Activated CD8-positive, alpha-beta memory T cell treated with anti-CD3 and anti-CD28 coated beads for 36 hours (primary cell): ENCODE measurements around the gene PRRX1. TPM values are rescaled to one million over a fixed set of nuclear protein-coding genes. Genes with fewer than 3 reads are reported as not detected.

ENCODE experiments used
- CTCF ChIA-PET: fragments of 350-600 bp; sonication (Branson Sonifier 250); formaldehyde crosslinking; loops from one replicate; lab custom pipeline; 2021; ENCODE audit warnings: antibody characterized with exemption; lab: Charles Lee
- POLR2A ChIA-PET: fragments of 350-600 bp; sonication (Branson Sonifier 250); formaldehyde crosslinking; loops from one replicate; lab custom pipeline; 2021; ENCODE audit warnings: antibody characterized with exemption; lab: Charles Lee
- total RNA-seq, 2 experiments: library from RNA; stranded (reverse); gene quantifications; one replicate each; pipeline ENCODE4 v1.2.3, GENCODE V29; 2021

Gene PRRX1
- total RNA-seq, 2 experiments from 2014 or later, result not detected

DNA sequence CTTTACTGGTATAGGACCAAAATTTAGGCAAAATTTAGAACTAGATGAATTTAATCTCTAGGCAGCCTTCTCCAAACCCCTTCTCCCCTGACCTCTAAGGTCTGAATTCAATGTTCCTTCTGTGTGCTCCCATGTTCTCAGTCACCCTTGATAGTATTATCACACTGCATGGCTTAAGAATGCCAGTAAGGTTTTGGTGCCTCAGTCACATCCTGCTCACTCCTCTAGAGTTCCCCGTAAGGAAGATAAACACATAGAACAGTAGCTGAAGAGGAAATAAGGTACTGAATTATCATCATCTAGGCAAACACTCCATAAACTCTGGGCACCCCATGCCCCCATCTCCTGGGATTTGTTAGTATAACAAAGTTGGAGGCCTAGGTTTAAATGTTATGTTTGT lies 18.2 kb downstream of the PRRX1 start:
- ChIA-PET CTCF (no interaction called here), POLR2A (no interaction called here)

DNA sequence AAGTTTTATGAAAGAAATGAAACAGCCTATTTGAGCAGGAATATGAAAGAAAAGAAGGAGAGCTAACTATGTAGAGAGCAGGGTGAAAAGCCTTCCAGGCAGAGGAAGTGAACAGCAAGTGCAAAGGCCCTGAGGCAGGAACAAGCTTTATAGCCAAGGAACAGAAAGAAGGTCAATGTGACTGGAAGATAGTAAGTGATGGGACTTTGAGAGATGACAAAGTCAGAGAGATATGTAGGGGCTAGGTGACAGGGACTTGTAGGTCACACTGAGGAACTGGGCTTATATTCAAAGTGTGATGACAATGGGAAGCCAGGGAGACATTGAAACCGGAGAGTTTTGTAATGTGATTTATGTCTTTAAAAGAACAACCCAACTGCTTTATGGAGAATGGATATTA lies 18.9 kb downstream of the PRRX1 start:
- POLR2A ChIA-PET, result no interaction called here
- CTCF ChIA-PET, result no interaction called here

DNA sequence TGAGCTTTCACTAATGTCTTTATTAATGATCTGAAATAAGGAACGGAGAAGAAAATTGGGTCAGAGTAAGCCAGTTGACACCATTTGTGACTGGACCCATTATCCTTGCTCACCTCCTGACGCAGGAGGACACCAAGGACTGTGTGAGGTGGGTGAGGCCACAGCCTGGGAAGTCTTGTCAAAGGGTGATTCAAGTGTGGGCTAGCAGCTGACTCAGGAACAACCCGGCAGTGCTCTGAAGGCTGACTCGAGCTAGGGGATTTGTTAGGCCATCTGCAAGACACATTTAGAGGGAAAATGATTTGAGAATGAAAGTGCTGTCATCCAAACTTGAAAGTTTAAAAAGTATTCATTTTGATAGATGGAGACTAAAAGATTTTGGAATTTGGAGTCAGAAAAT lies 21.2 kb downstream of the PRRX1 start:
- POLR2A ChIA-PET, result no interaction called here
- CTCF ChIA-PET, result no interaction called here

DNA sequence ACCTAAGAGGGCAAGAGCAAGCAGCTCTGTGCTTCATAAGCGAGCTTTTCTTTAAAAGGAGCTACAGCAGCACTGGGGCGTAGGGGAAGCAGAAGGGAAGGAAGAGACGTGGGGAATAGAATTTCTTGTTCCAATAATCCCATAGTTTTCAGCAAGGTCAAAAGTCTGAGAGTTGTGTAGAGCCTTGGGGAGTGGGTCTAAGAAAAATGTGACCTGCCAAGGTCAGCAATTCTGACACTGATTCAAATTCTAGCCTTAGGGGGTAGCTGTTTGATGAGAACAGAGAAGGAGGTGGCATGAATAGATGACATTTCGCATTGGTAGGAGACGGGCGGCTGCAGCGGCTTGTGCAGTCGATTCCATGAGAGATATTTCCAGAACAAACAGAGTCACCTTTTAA lies 22.4 kb downstream of the PRRX1 start:
- POLR2A ChIA-PET, result no interaction called here
- CTCF ChIA-PET, result no interaction called here

DNA sequence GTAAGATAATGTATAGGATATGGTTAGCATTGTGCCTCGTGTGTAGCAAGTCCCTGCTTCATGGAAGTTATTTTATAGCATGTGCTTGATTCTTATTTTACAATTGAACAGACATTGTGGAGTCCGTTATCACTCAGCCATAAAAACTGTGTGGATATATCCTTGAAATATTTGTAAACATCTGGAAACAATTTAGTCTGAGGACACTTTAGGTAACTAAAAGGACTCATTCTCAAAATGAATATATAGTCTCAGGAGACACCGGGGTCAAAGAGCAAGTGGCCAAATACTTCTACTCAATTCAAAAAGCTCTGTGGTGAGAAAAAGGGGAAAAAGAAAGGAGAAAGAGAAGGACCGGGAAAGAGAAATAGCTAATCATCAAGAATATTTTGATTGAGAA lies 23.7 kb downstream of the PRRX1 start:
- ChIA-PET CTCF (no interaction called here), POLR2A (no interaction called here)

DNA sequence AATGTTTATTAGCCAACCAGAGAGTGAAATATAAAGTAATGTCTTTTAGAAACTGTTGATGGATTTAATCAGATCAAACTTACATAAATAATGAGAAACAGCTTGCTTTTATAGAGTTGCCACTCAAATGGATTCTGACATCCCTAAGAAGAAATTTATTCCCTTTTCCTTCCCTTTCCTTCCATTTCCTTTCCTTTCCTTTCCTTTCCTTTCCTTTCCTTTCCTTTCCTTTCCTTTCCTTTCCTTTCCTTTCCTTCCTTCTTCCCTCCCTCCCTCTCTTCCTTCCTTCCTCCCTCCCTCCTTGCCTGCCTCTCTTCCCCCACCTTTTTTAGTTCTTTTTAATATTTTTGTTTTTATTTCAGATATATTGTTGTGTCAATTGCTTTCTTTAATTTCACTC lies 27.3 kb downstream of the PRRX1 start:
- POLR2A ChIA-PET, result no interaction called here
- CTCF ChIA-PET, result interaction anchor here (0.6 kb wide), 1 partner anchor 106 kb away, joined by 5 read pairs; no protein-coding TSS in a partner anchor

DNA sequence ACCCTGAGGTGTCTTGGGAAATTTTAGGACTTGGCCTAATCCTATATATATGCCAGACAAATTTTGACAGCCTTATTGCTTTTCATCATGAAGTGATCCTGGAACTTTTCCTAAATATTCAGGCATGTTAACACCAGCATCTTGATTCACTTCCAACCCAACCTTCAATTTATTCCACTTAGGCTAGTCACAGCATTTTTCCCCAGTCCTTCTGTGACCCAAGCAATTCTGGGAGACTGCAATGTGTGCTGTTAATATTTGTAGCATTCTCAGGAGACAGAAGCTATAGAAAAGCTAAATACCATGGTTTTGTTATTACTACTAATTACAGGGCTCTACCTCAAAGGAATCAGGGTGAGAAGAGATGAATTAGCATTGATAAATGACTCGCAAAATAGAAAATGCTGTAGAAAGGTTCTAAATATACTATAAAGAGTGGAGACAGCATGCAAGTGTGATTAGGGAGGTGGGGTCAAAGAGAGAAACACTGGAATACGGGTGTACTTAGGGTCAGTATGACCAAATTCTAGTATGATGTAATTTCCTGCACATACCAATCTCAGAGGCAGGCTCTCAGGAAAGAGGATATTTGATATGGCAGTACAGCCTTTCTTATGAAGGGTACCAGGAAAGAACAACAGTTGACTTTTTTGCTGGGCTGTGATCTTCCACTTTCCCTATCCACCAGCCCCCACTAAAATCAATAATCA lies 29.1 kb downstream of the PRRX1 start:
- POLR2A ChIA-PET, result no interaction called here

DNA sequence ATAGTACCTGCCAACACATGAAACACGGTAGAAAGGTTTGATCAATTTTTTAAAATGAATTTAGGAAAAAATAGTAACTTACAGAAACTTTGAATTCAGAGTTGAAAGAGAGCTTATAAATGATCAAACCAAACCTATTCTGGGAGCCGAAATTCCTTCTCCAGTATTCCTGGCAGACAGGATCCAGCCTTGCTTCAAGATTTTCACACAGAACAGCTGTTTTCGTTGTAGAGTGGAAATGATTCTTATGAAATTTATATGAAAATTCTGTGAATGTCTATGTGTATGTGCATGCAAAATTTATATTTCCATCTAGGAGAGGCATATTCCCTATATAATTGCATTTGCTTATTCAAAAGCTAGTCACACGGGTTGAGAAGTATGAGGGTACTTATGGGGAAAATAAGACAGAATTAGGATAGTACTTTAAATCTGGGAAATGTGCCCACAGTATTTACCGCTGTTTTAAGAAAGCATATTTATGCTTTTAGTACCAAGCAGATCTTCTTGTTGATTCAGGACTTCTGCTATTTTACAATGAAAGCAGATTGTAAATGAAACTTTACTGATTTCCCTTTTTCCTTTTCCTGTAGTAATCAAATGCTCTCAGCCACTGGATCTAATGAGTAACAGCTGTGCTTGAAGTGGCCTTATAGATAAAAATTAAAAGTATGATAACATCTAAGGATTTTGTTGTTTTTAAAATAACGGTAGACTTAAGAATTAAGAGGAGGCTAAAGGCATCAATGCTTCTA lies 30.4 kb downstream of the PRRX1 start:
- ChIA-PET POLR2A (no interaction called here), CTCF (no interaction called here)

More for the DNA sequence above, 29.1 kb downstream of the PRRX1 start:
- CTCF ChIA-PET, result no interaction called here

DNA sequence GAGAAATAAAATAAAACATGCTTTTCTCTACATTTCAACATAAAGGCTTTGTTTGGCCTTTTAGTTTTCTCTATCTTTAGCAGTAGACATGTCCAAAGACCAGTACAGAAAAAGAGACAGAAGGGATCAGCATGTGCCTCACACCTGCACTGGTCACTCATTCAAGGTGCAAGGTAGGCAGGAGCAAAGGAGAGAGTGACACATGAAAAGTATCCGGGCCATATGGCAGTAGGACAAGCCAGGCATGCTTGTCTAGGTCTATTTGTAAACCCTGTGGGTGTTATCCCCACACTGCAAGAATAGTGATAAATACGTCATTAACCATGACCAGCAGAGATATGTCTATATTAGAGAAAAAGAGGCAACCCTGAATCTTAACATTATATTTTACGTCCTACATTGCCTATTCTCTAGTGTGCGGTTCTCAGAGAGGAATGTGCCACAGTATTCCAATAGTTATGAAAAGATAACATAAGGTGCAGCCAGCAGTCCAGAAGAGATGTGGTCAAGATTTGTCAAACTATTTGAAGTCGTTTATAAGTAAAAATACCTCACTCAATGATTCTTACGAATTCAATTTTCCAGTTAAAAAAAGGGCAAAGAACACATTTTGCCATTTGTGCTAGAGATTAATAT lies 32.1 kb downstream of the PRRX1 start:
- ChIA-PET CTCF (no interaction called here), POLR2A (no interaction called here)

DNA sequence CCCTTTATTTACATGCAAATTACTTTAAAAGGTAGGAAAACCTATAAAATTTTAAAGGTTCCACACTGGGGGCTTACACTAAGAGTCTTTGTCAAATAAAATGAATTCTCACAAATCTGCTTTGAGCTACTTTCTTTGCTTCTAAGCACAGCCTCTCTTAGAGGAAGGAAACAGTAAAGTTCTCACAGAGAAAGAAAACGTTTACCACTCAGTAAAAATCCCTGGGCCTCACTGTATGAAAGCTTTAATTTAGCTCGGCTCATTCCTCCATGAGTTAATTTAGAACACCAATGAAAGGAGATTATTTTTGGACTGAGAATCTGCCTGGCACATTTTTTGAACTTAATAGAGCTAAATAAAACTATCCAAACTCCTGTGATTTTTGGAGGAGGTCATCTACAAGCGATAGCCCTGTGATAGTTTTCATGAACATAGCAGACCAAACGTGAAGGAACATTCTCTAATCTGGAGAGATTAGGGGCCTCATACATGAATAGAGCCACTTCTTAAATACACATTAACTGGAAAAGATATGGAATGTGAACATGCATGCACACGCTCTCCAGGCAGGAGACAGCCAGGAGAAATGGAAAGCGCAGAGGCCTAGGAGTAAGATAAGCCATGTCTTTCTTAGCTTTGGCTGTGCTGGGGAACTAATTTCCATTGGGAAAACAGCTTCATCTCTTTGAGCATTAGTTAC lies 32.8 kb downstream of the PRRX1 start:
- ChIA-PET CTCF (no interaction called here), POLR2A (no interaction called here)

DNA sequence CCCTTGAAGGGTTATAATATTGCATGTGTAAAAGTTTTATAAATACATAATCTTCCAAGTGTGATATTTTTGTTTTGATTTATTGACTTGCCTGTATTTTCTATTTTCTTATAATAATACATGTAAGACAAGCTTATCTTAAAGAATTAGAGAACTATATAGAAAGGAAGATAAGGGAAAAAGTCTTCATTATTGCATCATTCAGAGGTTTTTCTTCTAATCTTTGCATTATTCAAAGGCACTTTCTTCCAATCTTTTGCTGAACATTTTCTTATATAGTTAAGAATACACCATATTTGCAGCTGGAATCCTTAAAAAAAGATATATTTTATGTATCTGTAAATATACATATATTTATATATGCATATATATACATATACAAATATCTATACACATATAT lies 33.4 kb downstream of the PRRX1 start:
- ChIA-PET POLR2A (no interaction called here), CTCF (no interaction called here)

DNA sequence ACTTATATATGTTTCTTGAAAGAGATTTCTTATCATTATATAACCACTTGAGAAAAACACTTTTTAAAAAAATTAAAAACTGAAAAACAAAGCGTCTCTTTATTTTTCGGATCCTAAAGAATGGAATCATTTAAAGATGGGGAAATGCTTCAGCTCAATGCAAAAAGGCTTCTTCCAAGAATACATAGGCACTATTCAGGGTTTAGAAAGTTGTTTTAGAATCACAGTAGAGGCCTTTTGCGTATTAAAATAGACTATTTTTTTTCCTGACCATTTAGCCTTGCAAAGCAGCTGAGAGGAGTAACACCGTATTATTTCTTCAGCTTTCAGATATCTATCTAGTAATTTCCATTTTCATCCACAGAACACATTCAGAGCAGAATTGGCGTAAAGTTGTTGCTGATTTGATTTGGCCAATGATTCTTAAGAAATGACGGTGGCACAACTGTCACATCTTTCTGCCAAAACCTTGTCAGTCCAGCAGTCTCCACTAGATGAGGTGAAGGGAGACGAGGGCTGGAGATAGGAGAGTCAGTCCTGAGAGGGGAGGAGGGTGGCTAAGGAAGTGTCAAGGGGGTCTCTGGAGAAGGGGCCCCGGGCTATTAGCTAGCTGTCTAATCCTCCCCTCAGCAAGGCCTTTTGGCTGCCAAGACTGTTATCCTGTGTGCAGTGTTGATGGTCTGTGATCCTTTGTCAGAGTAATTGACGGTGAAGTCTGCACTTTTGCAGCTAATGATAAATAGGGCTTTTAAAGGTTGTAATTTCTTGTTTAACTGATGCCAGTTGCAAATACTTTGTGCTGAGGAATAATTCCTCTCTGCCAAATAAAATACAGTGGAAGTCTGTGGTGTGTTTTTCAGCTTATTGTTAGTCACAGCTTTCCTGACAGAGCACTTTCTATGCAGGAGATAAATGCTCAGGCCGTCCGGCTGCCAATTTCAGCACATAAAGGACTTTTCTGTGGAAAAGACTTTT lies 34.7 kb downstream of the PRRX1 start:
- CTCF ChIA-PET, result no interaction called here
- POLR2A ChIA-PET, result no interaction called here

DNA sequence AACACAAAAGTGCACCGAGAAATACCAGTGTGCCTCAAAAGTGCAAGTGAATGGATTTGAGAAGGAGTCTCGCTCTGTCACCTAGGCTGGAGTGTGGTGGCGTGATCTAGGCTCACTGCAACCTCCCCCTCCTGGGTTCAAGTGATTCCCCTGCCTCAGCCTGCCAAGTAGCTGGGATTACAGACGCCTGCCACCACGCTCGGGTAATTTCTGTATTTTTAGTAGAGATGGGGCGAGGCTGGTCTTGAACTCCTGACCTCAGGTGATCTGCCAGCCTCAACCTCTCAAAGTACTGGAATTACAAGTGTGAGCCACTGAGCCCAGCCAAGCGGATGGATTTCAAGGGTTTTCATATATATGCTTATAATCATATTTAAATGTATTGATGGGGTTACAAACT lies 35.8 kb downstream of the PRRX1 start:
- CTCF ChIA-PET, result no interaction called here
- POLR2A ChIA-PET, result no interaction called here

DNA sequence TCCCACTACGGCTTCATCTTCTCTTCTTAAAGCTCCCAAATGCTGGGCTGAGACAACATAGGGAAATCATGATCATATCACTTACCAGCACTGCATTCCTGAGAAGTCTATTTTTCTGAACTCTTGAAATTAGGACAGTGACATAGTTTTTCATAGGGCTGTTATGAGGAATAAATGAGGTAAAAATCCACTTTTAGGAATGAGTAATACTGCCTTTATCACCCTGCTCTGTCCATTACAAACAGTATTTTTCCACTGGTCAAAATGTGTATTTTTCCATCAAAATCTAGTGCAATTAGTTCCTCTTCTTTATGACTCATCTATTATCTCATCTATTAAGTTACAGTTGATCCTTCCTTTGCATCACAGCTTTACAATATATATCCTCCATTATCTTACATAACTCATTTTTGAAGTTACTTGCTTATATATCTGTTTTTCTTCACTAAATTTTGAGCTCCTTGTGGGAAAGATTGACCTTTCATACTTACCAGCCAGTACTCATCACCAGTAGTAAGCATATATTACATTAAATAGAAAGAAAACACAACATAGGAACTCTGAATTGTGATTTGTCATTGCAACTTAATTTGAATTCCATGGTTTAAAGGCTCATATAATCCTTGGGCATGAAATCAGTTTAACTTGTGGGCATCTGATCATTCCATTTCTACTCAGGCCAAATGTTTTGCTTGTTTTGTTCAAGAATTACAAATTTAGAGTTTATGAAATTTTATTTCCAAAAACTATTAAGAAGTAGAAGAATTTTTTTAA lies 37.1 kb downstream of the PRRX1 start:
- ChIA-PET POLR2A (no interaction called here), CTCF (no interaction called here)

DNA sequence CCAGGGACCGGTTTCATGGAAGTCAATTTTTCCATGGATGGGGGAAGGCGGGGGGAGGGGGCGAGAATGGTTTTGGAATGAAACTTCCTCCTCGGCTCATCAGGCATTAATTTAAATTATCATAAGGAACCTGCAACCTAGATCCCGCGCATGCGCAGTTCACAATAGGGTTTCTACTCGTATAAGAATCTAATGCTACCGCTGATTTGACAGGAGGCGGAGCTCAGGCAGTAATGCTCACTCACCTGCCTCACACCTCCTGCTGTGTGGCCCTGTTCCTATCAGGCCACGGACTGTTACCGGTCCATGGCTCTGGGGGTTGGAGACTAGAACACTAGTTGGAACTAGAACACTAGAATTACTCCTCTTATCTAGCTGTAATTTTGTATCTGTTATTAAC lies 38.0 kb downstream of the PRRX1 start:
- CTCF ChIA-PET, result no interaction called here

DNA sequence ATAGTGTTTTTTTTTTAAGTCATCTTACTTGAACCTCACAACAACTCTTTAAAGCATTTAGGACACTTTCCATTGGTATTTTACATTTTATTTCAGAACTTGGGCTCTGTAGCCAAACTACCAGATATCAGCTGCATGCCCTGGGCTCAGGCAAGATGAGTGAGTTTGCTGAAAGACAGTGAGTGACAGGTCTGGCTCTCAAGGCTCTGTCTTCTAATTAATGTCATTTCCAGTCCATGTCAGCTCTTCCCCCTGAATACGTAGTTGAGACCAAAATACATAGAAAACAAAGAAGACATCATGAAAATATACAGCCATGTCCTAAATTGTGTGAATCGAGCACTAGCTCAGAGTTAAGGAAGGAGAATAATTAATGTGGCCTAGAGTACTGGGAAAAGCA lies 39.7 kb downstream of the PRRX1 start:
- CTCF ChIA-PET, result no interaction called here
- POLR2A ChIA-PET, result no interaction called here

More for the DNA sequence above, 38.0 kb downstream of the PRRX1 start:
- POLR2A ChIA-PET, result no interaction called here

DNA sequence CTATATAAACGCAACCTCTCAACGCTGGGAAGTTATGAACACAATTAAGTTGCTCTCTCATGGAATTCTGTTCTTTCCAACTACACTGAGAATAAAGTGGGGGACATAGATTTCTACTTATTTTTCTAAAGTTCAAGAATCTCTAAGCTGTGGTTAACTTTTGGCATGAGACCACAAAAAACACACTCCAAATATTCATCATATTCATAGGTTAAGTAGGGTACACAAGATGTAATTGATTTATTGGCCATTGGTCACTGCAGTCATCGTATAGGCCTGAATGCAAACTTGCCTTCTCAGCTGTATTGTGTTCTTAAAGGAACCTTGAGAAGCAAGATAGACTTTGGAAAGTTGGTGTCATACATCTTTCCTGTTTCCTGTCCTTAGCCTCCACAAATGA lies 40.3 kb downstream of the PRRX1 start:
- ChIA-PET CTCF (no interaction called here), POLR2A (no interaction called here)

DNA sequence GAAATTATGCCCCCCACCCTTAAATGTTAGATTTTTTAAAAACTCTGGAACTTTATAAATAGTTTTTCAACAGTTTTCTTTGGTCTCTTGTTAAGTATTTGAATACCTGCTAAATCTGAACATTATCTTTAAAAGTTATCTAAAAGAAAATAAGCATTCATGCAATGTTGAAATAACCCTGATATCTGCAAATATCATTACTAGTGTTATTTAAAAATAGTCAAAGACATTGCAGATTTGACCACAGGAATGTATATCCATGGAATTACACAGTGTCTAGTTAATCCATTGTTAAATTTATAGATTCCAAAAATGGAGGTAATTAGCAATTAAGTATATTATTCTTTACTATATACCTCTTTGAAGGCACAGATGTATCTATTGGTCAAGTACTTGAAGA lies 42.0 kb downstream of the PRRX1 start:
- POLR2A ChIA-PET, result no interaction called here
- CTCF ChIA-PET, result interaction anchor here (0.6 kb wide), 1 partner anchor 598 kb away, joined by 3 read pairs; no protein-coding TSS in a partner anchor
